DOHH2 (cell line): ENCODE results near the gene THEM4.

Source experiments
- EZH2phosphoT487 ChIP-seq: fragments of 200-600 bp; sonication (generic); IDR thresholded peaks from 2 replicates; pipeline ENCODE4 v1.6.1; 2017; ENCODE audit warnings: borderline replicate concordance, mild to moderate bottlenecking, antibody characterized with exemption, low read length, moderate library complexity, mixed read lengths
- TF ChIP-seq, protein P1 (sequence below): fragments of 200-600 bp; sonication (generic); IDR thresholded peaks from one replicate; pipeline ENCODE4 v1.5.1; 2014; ENCODE audit warnings: antibody characterized with exemption, mild to moderate bottlenecking, low read depth, low read length; ENCODE audit not compliant: poor library complexity, severe bottlenecking

DNA sequence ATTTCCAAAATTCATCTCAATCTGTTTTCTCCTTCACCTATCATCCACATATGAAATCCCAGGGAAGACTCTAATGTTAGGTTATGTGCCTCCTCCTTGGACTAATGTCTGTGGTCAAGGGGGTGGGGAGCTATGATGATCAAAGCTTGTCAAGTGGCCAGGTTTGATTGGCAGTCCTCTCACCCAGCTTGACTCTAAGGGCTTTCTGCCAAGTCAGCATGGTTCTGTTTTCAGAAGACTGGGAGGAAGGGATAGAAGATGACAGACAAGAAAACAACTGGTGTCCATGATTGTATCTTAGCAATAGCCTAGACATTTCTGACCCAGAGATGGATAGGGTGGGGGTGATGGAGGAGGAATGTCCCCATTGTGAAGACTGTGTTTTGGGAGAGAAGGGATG lies 46.7 kb downstream of the THEM4 start:
- TF ChIP-seq EZH2phosphoT487, result no peak
- TF ChIP-seq, protein P1, sequence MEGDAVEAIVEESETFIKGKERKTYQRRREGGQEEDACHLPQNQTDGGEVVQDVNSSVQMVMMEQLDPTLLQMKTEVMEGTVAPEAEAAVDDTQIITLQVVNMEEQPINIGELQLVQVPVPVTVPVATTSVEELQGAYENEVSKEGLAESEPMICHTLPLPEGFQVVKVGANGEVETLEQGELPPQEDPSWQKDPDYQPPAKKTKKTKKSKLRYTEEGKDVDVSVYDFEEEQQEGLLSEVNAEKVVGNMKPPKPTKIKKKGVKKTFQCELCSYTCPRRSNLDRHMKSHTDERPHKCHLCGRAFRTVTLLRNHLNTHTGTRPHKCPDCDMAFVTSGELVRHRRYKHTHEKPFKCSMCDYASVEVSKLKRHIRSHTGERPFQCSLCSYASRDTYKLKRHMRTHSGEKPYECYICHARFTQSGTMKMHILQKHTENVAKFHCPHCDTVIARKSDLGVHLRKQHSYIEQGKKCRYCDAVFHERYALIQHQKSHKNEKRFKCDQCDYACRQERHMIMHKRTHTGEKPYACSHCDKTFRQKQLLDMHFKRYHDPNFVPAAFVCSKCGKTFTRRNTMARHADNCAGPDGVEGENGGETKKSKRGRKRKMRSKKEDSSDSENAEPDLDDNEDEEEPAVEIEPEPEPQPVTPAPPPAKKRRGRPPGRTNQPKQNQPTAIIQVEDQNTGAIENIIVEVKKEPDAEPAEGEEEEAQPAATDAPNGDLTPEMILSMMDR, result no peak
